Activated T-helper 1 cell treated with Interleukin-2 at 50 U/mL for 16 hours (primary cell): ENCODE measurements around the gene GUCY1A2.

Source experiments
- DNase-seq: peaks from one replicate; pipeline ENCODE4 v3.0.0-alpha.2; 2020; ENCODE audit warnings: low read depth

Gene GUCY1A2

DNA sequence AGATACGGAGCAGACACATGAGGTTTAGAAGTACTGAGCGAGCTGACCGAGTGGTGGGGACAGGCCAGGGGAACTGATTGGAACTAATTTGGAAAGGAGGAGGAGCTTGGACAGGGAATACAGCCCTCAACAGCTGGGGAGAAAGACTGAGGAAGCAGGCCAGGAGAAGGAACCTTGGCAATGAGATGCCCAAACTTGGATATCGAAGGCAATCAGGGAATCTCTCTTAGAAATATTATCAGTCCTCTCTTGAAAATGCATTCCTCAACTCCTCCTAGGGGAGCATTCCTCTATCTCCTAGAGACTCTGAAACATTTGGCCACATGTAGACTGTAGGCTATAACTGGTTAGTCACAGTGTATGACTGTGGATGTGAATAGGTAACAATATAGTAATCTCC, 284.6 kb downstream of the GUCY1A2 start:
- no peak for DNase-seq

DNA sequence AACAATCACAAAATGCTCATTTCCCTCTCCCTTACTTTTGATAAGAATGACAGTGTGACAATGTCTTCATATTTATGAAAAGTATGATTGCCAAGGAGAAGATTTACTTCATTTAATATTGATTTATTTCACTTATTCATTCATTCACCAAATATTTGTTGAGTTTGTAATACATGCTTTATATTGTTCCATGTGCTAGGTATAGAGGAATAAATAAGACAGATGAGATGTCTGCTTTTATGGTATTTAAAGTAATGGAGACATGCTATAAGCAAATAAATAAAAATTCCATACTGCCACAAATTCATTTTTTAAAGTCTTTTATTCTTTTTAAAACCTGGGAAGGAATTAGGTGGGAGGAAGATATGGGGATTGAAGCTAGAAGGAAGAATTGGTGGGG, 289.4 kb downstream of the GUCY1A2 start:
- DNase-seq, result no peak

GRCh38 chr11:106728379-106728778, 289.9 kb downstream of the GUCY1A2 start:
- no peak for DNase-seq

- no peak for DNase-seq
Measured at GRCh38 chr11:106727256-106727655, 291.0 kb downstream of the GUCY1A2 start.

GRCh38 chr11:106724293-106724892, 293.9 kb downstream of the GUCY1A2 start:
- DNase-seq, result no peak

DNA sequence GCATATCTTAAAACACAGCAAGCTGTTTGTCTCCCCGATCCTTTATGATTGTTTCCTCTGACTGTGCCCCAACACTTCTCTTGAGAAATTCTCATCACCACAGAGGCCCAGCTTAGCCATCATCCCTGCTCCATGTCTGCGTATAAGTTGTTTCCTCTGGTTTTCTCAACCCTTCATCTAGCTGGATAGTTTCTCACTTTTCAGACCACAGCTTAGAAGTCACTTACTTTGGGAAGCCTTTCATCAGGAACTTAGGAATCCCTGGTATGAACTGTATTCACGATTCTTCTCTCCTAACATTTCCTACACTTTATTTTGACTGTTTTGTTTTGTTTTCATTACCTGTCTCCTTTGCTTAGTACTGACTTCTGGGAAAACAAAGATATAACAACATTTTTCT, 295.2 kb downstream of the GUCY1A2 start:
- DNase-seq, result no peak

- DNase-seq, result no peak
Measured at GRCh38 chr11:106717222-106717621, 301.1 kb downstream of the GUCY1A2 start.

- no peak for DNase-seq
Measured at GRCh38 chr11:106714199-106714598, 304.1 kb downstream of the GUCY1A2 start.

DNA sequence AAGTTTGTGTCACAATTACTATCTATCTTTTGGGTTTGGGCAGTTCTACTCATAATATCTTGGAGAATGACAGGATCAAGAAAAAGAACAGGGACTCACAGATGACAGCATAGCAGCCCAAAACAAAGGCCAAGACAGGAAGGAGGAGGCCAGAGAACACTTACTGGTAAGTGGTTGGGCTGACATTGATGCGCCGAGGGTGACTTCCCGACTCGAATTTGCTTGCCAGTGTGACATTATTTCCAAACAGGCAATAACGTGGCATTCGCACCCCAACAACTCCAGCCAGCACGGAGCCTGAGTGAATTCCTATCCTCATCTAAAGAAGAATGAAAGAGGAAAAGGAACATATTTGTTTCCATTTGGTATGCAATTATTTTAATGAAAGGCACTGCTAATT, 309.9 kb downstream of the GUCY1A2 start:
- no peak for DNase-seq

DNA sequence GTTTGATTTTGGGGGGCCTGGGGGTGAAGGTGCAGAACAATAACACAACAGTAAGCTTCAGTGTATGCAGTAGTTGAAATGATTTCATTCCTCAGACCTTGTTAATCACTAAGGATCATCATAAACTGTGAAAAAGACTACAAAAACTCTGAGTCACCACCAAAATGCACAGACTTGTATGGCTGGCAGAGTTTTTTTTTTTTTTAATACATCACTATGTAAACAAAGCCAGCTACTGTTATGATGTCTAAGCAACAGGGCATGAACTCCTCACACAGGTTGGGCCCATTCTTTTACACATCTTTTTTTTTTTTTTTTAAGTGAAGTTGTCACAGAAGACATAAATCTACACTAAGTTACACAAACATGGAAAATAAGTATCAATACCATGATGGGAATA, 311.9 kb downstream of the GUCY1A2 start:
- no peak for DNase-seq

DNA sequence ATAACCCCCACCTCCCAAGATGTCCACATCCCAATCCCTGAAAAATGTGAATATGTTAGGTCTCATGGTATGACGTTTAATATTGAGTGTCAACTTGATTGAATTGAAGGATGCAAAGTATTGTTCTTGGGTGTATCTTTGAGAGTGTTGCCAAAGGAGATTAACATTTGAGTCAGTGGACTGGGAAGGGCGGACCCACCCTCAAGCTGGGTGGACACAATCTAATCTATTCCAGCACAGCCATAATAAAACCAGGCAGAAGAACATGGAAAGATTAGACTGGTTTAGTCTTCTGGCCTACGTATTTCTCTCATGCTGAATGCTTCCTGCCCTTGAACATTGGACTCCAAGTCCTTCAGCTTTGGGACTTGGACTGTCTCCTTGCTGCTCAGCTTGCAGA, 315.5 kb downstream of the GUCY1A2 start:
- DNase-seq, result no peak

GRCh38 chr11:106697058-106697457, 321.2 kb downstream of the GUCY1A2 start:
- DNase-seq, result no peak

- DNase-seq, result no peak
Measured at GRCh38 chr11:106695506-106695905, 322.8 kb downstream of the GUCY1A2 start.

GRCh38 chr11:106694501-106694900, 323.8 kb downstream of the GUCY1A2 start:
- DNase-seq, result no peak

DNA sequence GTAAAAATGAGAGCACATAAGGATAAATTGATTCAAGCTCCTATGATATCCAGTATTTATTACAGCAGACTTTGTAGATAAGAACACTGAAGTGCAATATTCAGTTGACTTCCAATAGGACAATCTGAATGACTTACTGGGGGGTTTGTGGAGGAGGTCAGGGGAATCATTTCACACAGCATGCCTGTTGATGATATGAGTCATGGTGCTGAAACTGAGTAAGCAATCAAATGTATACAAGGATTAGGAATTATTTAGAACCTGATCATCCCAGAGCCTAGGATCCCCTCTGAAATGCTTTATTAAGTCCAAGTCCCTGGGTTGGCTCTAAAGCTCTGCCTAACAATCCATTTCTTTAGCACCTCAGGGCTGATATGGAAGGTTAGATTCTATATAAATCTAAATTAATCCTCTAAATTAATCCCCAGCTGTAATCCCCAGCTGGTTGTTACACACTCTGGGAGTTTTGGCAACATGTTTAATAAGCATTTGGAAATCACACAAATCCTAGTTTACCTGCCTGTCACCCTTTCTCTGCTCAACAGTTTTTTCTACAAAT, 326.4 kb downstream of the GUCY1A2 start:
- DNase-seq, result no peak

DNA sequence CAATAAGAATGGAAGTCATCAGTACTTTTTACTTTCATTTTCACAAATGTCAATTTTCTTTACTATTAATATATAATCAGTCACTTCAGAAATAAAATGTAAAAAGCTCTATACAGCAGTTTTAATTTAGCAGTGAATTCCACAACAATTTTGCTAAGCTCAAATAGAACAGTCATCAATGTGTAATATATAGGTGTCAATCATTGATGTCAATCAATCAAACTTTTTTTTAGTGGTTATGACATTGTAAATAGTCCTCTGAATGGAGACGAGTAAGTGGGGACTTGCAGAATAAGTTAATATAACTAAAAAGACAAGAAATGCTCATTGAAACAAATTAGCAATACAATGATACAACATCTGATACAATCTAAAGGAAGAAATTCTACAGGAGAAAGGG, 327.4 kb downstream of the GUCY1A2 start:
- DNase-seq, result no peak

GRCh38 chr11:106684944-106685343, 333.3 kb downstream of the GUCY1A2 start:
- DNase-seq, result no peak

- DNase-seq, result no peak
Measured at GRCh38 chr11:106683435-106683834, 334.8 kb downstream of the GUCY1A2 start.

GRCh38 chr11:106681435-106681834, 336.8 kb downstream of the GUCY1A2 start:
- no peak for DNase-seq

- no peak for DNase-seq
Measured at GRCh38 chr11:106679581-106679980, 338.7 kb downstream of the GUCY1A2 start.

- no peak for DNase-seq
Measured at GRCh38 chr11:106679181-106679580, 339.1 kb downstream of the GUCY1A2 start.

GRCh38 chr11:106670069-106670468, 348.2 kb downstream of the GUCY1A2 start:
- no peak for DNase-seq

DNA sequence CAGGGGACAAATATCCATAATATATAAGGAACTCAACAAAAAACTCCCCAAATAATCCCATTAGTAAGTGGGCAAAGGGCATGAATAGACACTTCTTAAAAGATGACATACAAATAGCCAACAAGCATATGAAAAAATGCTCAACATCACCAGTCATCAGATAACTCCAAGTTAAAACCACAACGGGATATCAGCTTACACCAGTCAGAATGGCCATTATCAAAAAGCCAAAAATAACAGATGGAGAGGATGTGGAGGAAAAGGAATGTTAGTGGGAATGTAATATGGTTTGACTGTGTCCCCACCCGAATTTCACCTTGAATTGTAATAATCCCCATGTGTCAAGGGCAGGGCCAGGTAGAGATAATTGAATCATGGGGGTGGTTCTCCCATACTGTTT, 350.1 kb downstream of the GUCY1A2 start:
- no peak for DNase-seq

DNA sequence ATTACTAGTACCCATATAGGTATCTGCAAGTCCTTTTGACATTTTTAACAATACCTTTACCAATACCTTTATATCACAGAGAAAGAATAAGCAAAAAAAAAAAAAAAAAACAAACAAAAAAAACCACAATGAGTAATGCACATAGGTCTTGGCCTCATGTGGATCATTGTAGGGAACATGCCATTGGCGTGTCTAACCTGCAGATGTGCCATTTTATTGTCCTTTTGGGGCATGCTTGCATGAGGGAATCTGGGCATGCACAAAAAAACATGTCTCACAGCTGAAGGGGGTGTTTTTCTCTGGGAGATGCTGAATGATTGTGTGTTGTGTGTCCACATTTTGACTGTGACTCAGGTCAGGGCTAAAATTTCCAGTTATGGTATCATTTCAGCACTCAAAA, 361.6 kb downstream of the GUCY1A2 start:
- no peak for DNase-seq
